GM23338 (cell line): ENCODE results near the gene ZNF536. TPM values are rescaled to one million over a fixed set of nuclear protein-coding genes. Genes with fewer than 3 reads are reported as not detected.

Source experiments
- ATAC-seq: fragments of 200-7000 bp; cut with Tn5 transposase; 3 replicates; pipeline ENCODE4 v1.9.1; 2020
- DNase-seq: peaks from one replicate; pipeline ENCODE4 v3.0.0-alpha.2; 2015; ENCODE audit warnings: low spot score
- H2AFZ ChIP-seq: fragments of 200-600 bp; sonication (generic); 2 replicates; pipeline ENCODE4 v1.8.0; 2016; ENCODE audit warnings: antibody characterized with exemption, mild to moderate bottlenecking, moderate library complexity
- H3F3A ChIP-seq: fragments of 200-600 bp; sonication (generic); replicated peaks from 2 replicates; pipeline ENCODE4 v1.8.0; 2017; ENCODE audit warnings: antibody characterized with exemption, mixed run types, low read depth
- H3K27ac ChIP-seq: fragments of 200-600 bp; sonication (generic); 2 replicates; pipeline ENCODE4 v1.6.1; 2016; ENCODE audit warnings: low read depth
- H3K27me3 ChIP-seq: fragments of 200-600 bp; sonication (generic); 2 replicates; pipeline ENCODE4 v1.8.0; 2016; ENCODE audit warnings: mild to moderate bottlenecking, mixed run types, moderate library complexity; ENCODE audit not compliant: insufficient read depth
- H3K36me3 ChIP-seq: fragments of 200-600 bp; sonication (generic); 2 replicates; pipeline ENCODE4 v1.8.0; 2016; ENCODE audit warnings: mild to moderate bottlenecking; ENCODE audit not compliant: insufficient read depth
- H3K4me1 ChIP-seq: fragments of 200-600 bp; sonication (generic); 2 replicates; pipeline ENCODE4 v1.8.0; 2016; ENCODE audit warnings: mild to moderate bottlenecking, moderate library complexity; ENCODE audit not compliant: insufficient read depth
- H3K4me2 ChIP-seq: fragments of 200-600 bp; sonication (generic); 2 replicates; pipeline ENCODE4 v1.7.1; 2017; ENCODE audit warnings: mixed run types
- H3K4me3 ChIP-seq: fragments of 200-600 bp; sonication (generic); 2 replicates; pipeline ENCODE4 v1.6.1; 2016; ENCODE audit warnings: mixed run types
- H3K79me2 ChIP-seq: fragments of 200-600 bp; sonication (generic); replicated peaks from 2 replicates; pipeline ENCODE4 v1.8.0; 2017; ENCODE audit warnings: mild to moderate bottlenecking; ENCODE audit not compliant: insufficient read depth
- H3K9me2 ChIP-seq: fragments of 200-600 bp; sonication (generic); 2 replicates; pipeline ENCODE4 v1.8.0; 2017; ENCODE audit not compliant: insufficient read depth
- H4K20me1 ChIP-seq: fragments of 200-600 bp; sonication (generic); replicated peaks from 2 replicates; pipeline ENCODE4 v1.8.0; 2017; ENCODE audit warnings: mild to moderate bottlenecking; ENCODE audit not compliant: insufficient read depth
- H3K27ac Mint-ChIP-seq: 2 replicates; pipeline ENCODE4 v1.8.0; 2020; ENCODE audit warnings: inconsistent platforms, mild to moderate bottlenecking, moderate library complexity, mixed read lengths
- H3K27me3 Mint-ChIP-seq: 3 replicates; pipeline ENCODE4 v1.8.0; 2022; ENCODE audit warnings: low read depth, mild to moderate bottlenecking, moderate library complexity, mixed read lengths, inconsistent platforms; ENCODE audit not compliant: insufficient read depth, poor library complexity
- H3K36me3 Mint-ChIP-seq: 3 replicates; pipeline ENCODE4 v1.8.0; 2021; ENCODE audit warnings: low read depth, mild to moderate bottlenecking, inconsistent platforms, moderate library complexity, mixed read lengths
- H3K4me1 Mint-ChIP-seq: 3 replicates; pipeline ENCODE4 v1.8.0; 2020; ENCODE audit warnings: mild to moderate bottlenecking, inconsistent platforms, mixed read lengths
- H3K4me3 Mint-ChIP-seq: 3 replicates; pipeline ENCODE4 v1.8.0; 2021; ENCODE audit warnings: moderate library complexity, mild to moderate bottlenecking, inconsistent platforms, mixed read lengths
- H3K9me3 Mint-ChIP-seq: 3 replicates; pipeline ENCODE4 v1.8.0; 2020; ENCODE audit warnings: moderate library complexity, mild to moderate bottlenecking, inconsistent platforms, mixed read lengths
- EZH2 ChIP-seq: fragments of 200-600 bp; sonication (generic); IDR thresholded peaks from one replicate; pipeline ENCODE4 v1.8.0; 2017; ENCODE audit warnings: antibody characterized with exemption, mild to moderate bottlenecking, low read depth; ENCODE audit not compliant: unreplicated experiment
- POLR2AphosphoS5 ChIP-seq: IDR thresholded peaks from 2 replicates; pipeline ENCODE4 v1.6.1; 2016; ENCODE audit warnings: antibody characterized with exemption, low read depth
- polyA plus RNA-seq: library from polyadenylated mRNA; unstranded; fragments of >200 nt; fragmentation: Nextera tagmentation; extraction: Ambion mirVana; gene quantifications from 2 replicates; pipeline ENCODE4 v1.2.1, GENCODE V29; 2016
- total RNA-seq: library from RNA; depleted of rRNA; stranded (reverse); fragments of >200 nt; shearing (Covaris generic); gene quantifications from 2 replicates; pipeline ENCODE4 v1.2.3, GENCODE V29; 2014
- TF ChIP-seq, protein P1 (sequence below): fragments of 250-450 bp; sonication (Bioruptor Pico); IDR thresholded peaks from 2 replicates; pipeline ENCODE4 v1.5.0; 2020; ENCODE audit warnings: mild to moderate bottlenecking, moderate library complexity

ZNF536 gene
- total and polyA plus RNA-seq, 2 experiments from 2014 or later, result 0.07 TPM; not detected in 1

DNA sequence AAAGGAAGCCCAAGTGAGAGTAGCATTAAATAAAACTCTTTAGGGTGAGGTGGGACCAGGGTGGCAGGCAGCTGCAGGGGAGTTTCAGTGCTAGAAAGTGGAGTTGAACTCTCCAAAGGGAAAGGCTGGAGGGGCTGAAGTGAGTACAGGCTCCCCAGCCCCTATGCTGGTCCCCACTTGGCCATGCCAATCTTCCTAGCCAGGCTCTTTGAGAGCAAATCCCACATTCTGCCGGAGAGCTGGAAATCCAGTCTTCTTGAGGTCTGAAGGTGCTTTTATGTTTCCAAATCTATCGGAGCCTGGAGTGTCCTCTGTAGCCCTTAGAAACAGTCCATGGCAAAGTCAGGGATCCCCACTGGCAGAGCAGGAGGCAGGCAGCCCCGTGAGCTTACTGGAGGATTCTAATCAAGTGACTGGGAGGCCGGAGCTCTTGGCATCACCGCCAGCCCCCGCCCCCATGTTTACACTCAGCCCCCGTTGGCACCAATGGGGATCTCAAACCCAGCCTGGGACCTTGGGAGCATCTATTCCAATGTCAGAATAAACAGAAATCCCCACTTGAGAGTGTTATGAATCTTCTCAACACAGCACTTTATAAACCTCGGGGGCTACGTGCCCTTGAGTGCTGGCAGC, 18.3 kb downstream of the ZNF536 start (continued):
- TF ChIP-seq, protein P1, sequence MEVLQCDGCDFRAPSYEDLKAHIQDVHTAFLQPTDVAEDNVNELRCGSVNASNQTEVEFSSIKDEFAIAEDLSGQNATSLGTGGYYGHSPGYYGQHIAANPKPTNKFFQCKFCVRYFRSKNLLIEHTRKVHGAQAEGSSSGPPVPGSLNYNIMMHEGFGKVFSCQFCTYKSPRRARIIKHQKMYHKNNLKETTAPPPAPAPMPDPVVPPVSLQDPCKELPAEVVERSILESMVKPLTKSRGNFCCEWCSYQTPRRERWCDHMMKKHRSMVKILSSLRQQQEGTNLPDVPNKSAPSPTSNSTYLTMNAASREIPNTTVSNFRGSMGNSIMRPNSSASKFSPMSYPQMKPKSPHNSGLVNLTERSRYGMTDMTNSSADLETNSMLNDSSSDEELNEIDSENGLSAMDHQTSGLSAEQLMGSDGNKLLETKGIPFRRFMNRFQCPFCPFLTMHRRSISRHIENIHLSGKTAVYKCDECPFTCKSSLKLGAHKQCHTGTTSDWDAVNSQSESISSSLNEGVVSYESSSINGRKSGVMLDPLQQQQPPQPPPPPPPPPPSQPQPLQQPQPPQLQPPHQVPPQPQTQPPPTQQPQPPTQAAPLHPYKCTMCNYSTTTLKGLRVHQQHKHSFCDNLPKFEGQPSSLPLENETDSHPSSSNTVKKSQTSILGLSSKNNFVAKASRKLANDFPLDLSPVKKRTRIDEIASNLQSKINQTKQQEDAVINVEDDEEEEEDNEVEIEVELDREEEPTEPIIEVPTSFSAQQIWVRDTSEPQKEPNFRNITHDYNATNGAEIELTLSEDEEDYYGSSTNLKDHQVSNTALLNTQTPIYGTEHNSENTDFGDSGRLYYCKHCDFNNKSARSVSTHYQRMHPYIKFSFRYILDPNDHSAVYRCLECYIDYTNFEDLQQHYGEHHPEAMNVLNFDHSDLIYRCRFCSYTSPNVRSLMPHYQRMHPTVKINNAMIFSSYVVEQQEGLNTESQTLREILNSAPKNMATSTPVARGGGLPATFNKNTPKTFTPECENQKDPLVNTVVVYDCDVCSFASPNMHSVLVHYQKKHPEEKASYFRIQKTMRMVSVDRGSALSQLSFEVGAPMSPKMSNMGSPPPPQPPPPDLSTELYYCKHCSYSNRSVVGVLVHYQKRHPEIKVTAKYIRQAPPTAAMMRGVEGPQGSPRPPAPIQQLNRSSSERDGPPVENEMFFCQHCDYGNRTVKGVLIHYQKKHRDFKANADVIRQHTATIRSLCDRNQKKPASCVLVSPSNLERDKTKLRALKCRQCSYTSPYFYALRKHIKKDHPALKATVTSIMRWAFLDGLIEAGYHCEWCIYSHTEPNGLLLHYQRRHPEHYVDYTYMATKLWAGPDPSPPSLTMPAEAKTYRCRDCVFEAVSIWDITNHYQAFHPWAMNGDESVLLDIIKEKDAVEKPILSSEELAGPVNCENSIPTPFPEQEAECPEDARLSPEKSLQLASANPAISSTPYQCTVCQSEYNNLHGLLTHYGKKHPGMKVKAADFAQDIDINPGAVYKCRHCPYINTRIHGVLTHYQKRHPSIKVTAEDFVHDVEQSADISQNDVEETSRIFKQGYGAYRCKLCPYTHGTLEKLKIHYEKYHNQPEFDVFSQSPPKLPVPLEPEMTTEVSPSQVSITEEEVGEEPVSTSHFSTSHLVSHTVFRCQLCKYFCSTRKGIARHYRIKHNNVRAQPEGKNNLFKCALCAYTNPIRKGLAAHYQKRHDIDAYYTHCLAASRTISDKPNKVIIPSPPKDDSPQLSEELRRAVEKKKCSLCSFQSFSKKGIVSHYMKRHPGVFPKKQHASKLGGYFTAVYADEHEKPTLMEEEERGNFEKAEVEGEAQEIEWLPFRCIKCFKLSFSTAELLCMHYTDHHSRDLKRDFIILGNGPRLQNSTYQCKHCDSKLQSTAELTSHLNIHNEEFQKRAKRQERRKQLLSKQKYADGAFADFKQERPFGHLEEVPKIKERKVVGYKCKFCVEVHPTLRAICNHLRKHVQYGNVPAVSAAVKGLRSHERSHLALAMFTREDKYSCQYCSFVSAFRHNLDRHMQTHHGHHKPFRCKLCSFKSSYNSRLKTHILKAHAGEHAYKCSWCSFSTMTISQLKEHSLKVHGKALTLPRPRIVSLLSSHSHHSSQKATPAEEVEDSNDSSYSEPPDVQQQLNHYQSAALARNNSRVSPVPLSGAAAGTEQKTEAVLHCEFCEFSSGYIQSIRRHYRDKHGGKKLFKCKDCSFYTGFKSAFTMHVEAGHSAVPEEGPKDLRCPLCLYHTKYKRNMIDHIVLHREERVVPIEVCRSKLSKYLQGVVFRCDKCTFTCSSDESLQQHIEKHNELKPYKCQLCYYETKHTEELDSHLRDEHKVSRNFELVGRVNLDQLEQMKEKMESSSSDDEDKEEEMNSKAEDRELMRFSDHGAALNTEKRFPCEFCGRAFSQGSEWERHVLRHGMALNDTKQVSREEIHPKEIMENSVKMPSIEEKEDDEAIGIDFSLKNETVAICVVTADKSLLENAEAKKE, result no peak

DNA sequence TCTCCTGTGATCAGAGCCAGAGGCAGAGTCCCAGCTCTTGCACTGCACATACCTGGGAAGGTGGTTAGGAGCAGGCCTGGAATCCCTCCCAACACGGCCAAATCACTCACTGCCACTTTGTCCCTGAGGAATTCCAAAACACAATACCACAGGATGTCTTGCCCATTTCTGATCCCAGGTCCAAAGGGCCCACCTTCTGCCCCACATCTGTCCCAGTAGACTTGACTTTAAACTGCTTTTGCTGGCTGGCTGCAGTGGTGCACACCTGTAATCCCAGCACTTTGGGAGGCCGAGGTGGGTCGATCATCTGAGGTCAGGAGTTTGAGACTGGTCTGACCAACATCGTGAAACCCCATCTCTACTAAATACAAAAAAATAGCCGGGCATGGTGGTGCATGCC, 18.9 kb downstream of the ZNF536 start:
- no peaks in the 10 kb centered on the region for H4K20me1 ChIP-seq
- Mint-ChIP-seq H3K4me1 (peaks cover 26% of the 10 kb centered on the region), H3K36me3 (no peaks in the 10 kb centered on the region), H3K27ac (no peak overlapping the region), H3K27me3 (peaks cover 11% of the 10 kb centered on the region), H3K9me3 (no peaks in the 10 kb centered on the region), H3K4me3 (no peak overlapping the region)
- no peak for TF ChIP-seq POLR2AphosphoS5
- TF ChIP-seq EZH2, result no peak
- no peaks in the 10 kb centered on the region for H3K27me3 ChIP-seq
- H3K79me2 ChIP-seq, result no peaks in the 10 kb centered on the region
- peak overlapping the region; percentile 69 for H3K4me2 ChIP-seq
- no peak overlapping the region for H3K4me3 ChIP-seq
- H3K36me3 ChIP-seq, result no peaks in the 10 kb centered on the region
- no peak for DNase-seq
- no peaks in the 10 kb centered on the region for H3F3A ChIP-seq
- H3K27ac ChIP-seq, result no peak overlapping the region
- H2AFZ ChIP-seq, result peak overlapping the region; percentile 90
- H3K4me1 ChIP-seq, result peaks cover 23% of the 10 kb centered on the region
- no peak for ATAC-seq
- no peaks in the 10 kb centered on the region for H3K9me2 ChIP-seq
